Stimulated activated CD4-positive, alpha-beta T cell treated with anti-CD3 and anti-CD28 coated beads, Interleukin-4, amount 100 ng/mL, for 4 hours (primary cell): ENCODE results near the gene IDUA.
"Not testable (repeated sequence)": the region's sequence is repeated elsewhere in the genome, so short reads cannot be mapped to it uniquely, and the experiment has no call there.

ENCODE experiments used
- DNase-seq, 2 experiments: peaks; one replicate each; pipeline ENCODE4 v3.0.0-alpha.2; 2020

Gene IDUA

DNA sequence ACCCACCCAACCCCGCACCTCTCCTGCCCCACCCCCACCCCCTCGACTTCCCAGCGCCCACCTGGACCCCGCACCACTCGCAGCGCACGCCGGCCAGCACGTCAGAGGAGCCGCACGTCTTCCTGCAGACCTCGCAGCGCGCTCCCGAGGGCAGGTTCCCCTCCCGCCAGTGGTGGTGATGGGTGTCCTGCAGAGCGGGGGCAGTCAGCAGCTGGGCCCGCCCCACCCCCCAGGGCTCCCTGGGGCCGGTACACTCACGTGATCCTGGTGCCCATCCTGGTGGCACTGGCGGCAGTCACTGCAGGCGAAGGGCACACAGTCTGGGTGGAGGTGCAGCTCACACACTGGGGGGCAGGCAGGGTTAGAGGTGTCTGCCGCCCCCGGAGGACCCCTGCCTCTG is 18.6 kb upstream of the IDUA start:
- DNase-seq, result no peak

DNA sequence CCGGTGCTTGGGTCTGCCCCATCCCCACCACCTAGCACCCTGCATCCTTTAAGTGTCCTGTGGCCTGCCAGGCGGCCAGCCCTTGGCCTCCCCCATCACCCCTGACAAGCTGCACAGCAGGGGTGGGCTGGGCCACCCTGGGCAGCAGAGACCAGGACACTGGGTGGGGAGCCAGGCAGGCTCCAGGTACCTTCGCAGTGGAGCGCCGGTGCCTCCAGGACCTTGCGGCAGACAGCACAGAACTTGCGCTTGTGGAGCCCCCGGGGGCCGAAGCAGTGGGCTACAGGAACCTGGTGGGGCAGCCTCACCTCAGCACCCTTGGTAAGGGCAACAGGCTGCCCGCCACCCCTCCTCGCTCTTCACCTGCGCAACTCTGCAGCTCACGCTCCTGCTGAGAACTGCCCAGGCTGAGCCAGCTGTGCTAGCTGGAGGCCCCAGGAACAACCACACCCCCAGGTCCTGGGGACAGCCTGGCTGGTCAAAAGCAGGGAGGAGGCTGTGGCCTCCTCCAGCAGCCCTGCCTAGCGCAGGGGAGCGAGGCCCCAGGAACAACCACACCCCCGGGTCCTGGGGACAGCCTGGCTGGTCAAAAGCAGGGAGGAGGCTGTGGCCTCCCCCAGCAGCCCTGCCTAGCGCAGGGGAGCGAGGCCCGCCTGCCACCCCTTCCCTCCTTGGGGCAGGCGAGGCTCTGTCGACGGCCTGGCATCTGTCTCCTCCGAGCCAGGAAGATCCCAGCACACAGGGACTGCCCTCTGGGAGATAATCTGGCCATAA is 18.0 kb upstream of the IDUA start:
- DNase-seq, result no peak

DNA sequence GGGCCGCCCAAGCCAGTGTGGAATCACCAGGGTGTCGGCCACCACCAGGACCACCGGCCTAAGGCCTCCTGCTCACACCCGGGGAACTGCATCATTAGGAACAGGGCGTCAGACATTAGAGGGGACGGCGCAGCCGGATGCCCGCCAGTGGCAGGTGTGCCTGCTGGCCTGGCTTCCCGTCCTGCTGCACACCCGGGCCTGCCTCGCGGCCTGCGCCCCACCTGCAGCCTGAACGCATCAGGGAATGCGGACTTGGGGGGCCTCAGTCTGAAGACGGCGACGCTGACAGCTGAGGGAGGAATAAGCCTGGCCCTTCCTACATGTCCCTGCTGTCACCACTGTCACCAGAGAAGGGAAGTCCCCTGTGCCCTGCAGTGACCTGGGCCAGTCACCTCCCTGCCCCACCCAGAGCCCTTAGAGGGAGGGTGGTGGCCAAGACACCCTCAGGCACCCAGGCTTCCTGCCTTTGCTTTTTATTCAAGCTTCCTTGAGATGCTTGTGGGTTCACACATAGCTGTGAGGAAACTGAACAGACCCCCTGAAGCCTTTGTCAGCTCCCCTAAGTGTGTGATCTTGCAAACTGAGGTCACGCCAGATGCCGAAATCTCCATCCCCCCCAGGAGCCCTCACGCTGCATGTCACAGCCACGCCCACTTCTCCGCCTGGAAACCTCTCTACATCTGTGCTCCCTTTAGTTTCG is 16.6 kb upstream of the IDUA start:
- no peak for DNase-seq

DNA sequence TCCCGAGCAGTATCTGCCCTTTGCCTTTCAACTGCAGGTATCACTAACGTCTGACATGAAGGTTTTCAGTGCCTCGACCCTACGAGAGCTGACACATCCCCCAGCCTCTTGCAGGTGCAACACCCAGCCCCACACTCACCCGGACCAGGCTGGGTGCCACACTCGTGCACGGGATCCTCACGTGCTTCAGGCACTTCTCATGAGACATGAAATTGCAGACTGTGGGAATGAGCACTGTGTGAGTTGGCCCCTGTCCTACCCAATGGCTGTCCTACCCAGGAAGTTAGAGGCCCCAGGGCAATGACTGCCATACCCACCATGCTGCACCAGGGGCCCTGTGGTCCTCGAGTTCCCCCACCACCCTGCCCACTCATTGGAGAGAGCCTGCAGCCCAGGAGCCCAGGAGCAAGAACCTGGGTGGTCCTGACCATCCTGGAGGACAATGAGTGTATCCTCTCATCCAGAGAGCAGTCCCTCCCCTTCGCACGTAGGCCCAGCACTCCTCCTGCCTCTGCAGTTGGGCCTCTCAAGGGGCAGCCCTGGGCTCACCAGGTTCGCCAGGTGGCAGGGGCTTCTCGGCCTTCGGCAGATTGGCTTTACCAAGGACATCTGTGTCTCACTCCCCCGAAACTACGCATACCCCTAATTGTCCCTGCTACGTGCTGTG is 15.9 kb upstream of the IDUA start:
- DNase-seq, result no peak

DNA sequence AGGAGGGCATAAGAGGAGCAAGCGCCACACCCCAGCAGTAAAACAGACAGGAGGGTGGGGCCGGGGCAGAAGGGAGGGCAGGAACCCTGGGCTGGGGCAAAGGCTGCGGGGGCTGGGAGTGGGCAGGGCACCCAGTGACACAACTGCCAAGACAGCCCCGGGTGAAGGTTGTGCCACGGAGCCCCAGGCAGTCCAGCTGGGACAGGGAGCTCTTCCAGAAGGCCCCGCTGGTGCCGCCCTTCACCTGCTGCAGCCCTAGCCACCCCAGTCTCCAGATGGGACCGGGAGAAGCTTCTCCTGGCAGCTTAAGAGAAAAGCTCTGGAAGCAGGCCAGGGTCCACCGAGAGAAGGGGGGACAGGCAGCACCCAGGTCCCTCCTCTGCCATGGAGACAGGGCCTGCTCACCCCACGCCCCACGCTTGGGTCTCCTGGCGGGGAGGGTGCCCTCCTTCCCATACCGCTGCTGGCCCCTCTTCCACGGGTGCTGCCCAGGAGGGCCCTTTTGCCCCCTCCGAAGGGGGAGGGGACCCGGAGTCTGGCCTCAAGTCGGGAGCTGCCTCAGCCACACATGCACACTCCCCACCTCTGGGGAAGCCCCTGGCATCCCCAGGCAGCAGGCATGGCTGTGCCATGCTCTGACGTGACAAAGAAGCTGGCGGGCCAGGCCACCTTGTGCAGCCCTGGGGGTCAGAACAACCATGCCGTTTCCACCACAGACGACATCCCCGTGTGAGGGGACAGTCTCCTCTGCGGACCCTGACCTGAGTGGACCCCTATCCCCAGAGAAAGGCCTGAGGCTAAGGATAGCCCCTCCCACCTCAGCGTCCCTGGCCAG is 15.0 kb upstream of the IDUA start:
- no peak for DNase-seq

DNA sequence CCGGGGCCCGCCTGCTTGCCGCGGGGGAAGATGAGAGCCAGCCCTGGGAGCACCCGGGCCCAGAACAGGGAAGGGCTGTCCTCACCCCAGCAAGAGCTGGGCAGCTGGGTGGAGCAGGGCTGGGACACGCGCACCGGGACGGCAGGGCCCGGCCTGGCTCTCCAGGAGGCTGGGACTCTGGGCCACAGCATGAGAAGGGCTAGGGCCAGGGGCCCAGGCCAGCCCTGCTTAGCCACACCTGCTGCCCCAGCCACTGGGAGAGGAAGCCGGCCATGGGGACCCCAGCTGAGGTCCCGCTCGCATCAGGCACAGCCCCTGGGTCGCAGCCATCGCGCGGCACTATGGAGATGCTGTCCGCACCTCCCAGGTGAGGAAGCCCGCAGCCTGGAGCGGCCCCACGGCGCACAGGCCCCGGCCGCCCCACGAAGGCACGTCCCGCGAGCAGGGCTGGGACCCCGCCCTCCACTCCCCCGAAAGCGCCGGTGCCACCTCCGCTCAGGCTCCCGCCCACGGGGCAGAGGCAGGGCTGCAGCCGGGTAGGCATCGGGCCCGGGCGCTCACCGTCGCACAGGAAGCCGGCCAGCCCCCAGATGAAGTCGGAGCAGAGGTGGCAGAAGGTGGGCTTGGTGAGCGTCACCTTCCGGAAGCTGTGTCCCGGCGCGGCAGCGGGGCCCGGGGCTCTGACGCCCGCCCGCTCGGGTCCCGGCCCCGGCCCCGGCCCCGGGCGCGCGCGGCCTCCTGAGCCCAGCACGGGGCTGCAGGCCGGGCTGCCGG is 14.0 kb upstream of the IDUA start:
- peak; percentile 61 to 84 for DNase-seq

DNA sequence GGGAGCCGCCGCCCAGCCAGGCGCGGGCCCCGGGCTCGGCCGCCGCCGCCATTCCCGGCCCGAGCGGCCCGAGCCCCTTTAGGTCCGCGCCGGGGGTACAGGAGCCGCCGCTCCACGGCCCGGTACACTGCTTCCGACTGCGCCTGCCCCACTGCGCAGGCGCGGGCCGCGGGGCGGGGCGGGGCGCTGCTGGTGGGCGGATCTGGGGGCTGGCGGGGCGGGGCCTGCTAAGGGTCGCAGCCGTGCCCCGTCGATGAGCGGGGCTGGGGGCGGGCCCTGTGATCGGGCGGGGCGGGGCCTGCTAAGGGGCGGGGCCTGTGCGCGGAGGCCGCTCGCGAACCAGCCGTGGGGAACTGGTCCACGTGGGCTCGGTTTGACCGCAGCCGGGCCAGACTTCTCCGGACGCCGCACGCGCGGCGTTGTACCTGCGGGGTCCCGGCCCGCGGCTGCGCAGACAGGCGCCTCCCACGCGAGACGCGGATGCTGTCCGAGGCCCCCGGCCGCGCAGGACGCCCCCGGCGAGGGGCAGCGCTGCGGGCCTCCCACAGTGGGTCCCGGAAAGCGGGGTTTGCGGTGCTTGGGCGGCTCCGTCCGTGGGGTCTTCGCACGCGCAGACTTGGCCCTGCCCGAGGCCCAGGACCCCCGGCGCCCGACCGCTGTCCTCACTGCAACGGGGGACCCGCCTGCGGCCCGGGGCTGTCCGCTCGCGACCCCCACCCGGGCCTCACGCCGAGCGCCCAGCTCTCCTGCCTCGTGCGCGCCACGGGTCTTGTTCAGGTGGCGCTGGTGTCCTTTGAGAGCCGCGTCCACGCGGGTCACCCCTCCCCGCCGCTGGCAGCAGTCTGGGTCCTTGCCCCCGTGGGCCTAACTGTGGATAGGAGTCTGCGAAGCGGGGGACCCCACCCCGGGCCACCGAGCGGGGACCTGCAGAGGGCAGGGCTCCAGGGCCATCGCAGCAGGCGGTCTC is 13.1 kb upstream of the IDUA start, which contains the start of gene DGKQ:
DGKQ (minus strand) TSS at position 139 of the 967 bp plus-strand sequence; CDS start at position 52, 87 bp downstream.
- peak; percentile 85 to 90 for DNase-seq

DNA sequence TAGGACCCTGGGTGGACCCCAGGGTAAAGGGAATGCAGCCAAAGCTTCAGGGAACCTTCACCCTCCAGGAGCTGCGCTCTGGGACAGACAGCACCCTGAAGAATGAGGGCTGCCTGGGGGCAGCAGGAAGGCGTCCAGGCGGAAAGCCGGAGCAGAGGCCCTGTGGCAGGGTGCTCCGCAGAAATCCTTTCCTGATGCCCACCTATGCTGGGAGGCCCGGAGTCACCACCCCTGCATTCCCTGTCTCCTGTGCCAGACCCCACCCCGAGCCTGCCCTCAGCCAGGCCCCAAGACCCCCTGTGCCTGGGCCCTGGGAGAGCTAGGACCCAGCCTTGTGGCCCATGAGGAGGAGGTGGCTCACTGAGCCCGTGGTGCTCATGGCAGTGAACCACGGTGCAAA is 12.2 kb upstream of the IDUA start:
- DNase-seq, result no peak

DNA sequence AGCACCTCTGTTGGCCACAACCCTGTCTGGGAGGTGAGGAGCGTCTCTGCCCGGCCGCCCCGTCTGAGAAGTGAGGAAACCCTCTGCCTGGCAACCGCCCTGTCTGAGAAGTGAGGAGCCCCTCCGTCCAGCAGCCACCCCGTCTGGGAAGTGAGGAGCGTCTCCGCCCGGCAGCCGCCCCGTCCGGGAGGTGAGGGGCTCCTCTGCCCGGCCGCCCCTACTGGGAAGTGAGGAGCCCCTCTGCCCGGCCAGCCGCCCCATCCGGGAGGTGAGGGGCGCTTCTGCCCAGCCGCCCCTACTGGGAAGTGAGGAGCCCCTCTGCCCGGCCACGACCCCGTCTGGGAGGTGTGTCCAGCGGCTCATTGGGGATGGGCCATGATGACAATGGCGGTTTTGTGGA is 10.8 kb upstream of the IDUA start:
- not testable (repeated sequence) for DNase-seq

DNA sequence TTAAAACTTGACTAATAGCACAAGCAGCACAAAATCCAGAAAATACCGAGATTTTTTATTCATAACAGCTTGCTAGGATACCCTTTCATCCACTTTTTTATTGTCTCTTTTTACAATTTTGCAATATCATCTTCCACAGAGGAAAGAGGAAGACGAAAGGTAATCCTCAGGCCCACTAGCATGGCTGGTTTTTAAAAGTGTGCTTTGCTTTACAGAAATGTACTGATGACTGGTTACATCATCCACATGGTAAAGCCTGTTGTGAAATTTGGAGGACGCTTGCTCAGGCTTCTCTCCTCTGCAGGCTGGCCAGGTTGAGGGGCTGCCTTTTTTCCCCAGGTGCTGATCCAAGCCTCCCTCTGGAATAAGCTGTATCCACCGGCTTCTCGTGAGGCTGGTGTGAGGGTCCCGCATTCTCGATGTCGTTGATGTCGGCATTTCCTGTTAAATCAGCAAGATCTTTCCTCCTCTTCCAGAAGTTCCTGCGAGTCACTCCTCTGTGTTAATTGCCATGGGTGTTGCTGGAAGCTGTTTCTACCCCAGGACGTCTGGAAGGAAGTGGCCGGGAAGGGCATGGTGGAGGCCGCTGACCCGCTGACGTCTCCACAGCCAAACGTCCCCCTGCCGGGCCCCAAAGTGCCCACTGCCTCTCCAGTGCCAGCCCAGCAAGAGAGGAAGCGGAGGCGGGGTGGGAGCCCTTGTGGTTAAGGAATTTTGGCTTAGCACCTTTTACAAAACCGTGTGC is 7.7 kb upstream of the IDUA start:
- DNase-seq, result no peak

DNA sequence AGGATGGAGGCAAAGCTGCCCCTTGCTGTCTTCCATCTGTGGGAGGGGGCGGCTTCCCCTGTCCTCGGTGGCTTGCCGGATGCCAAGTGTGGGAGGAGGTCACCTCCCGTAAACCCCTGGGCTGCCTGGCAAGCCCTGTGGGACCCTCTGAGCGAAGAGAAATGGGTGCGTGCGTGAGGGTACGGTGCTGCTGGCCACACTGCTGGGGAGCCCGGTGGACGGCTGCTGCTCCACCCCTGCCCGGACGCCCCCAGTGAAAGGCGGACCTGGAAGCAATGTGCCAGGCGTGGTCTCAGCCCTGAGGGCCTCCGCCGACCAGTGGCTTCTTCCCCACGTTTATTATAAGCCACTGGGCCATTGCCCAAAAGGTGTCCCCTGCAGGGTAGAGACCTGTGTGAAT is 4.6 kb upstream of the IDUA start:
- DNase-seq, result no peak

DNA sequence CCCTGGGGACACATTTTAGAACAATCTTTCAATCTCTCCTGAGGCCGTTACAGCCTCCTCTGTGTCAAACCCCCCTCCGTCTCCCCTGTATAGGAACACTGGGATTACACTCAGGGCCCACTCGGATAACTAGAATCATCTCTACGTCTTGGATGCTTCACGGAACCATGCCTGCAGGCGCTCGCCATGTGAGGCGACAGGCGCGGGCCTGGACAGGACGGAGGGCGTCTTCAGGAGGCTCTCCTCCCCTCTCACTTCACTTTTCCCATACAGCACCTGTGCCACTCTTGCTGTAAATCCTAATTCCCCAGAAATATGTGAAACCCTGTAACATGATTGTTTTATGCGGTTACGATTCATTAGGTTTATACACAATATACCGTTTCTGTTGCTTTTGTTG is 4.0 kb upstream of the IDUA start:
- no peak for DNase-seq

DNA sequence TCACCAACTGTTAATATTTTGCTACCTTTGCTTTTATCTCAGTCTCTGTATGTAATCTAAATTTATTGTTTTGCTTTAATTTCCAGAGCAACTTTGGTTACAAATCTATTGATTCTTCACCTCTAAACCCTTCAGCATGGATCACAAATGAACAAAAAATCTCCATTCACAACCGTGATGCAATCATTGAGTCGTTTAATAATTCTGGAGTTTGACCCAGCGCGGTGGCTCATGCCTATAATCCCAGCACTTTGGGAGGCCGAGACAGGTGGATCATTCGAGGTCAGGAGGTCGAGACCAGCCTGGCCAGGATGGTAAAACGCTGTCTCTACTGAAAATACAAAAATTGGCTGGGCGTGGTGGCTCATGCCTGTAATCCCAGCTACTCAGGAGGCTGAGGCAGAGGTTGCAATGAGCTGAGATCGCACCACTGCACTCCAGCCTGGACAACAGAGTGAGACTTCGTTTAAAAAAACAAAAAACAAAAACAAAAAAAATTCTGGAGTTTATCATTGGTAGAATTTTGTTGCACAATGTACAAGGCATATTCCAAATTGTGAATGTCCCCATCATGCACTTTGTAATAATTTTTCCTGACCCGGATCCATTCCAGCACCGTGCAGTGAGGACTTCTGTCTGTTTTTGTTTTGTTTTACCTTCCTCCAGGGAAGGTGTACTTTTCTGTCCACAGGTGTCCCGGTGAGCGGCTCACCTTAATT is 2.3 kb upstream of the IDUA start:
- no peak for DNase-seq

DNA sequence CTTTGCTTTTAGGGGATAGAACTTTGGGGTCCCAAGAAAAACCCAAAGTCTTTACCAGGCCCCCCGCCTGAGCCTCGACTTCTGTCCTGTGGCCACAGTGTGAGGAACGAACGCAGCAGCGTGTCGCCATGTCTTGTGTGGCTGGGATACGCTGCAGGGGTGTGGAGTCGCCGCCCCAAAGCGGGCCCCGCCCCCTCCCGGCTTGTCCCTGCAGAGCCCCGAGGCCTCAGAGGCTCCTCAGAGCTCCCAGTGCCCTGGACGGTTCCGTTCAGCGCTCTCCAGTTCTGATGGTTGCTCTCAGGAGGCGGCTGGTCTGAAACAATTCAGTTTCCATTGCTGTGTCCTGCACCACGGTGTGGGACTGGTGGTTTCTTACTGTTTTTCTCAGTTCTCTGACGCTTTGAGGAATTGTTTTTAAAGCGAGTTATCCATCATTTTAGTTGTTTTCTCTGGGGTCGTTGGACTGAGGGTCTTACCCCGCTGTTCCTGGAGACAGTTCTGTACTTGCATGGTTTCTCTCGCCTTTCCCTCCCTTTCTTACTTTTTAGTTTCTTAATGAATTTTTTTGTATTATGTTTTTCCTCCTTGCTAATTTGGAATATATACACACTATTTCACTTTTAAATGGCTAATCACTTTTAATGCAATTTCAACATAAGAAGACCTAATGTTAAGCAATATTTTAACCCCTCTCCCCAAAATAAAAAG is 1.6 kb upstream of the IDUA start:
- DNase-seq, result peak; percentile 69 to 78

DNA sequence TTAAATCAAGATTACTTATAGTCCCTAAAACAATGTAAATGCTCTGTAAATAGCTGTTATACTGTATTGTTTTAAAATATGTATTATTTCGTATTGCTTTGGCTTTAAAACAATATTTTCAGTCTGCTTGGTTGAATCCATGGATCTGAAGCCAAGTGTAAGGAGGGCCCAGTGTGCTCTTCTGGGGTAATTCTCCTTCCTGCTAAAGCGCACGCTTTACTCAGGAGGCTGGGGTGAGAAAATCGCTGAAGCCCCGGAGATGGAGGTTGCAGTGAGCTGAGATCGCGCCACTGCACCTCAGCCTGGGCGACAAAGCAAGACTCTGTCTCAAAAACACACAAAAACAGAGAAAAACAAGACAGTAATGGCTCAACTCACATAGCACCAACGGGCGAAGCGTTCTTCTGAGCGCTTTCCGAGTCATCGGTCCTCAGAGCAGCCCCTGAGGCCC is 391 bp upstream of the IDUA start:
- DNase-seq, result no peak

DNA sequence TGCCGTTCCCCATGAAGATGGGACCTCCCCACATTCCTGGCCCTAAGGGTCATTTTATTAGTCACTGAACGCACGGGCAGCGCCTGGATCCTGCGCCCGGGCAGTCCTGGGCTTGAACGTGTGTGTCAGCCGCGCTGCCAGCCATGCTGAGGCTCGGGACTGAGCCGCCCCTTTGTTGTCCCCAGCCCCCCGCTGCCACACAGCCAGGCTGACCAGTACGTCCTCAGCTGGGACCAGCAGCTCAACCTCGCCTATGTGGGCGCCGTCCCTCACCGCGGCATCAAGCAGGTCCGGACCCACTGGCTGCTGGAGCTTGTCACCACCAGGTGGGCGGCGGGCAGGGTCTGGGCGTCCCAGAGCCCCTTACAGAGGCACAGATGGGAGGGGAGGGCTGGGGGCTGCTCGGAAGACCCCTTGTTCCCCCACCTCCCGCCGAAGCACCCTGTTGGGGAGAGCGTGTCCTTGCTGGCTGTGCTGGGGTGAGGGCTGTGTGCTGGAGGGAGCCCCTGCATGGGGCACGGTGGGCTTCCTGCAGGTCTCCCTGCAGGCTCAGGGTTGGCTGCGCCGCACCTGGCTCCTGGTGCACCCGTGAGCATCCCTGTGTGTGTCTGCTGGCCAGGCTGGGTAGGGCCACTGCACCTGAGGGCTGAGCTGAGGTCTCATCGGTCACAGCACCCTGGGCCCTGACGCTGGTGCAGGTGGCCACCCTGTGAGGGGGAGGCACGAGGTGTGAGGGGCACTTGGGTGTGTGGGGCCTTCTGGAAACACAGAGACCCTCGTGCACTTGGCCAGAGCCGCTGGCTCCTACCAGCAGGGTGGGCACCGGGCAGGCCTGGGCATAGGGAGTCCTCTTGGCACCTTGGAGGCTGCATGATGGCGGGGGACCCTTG is 1.0 kb downstream of the IDUA start:
- DNase-seq, result no peak
